Measurements from ENCODE around the gene CRB1.
"Not testable (repeated sequence)": the region's sequence is repeated elsewhere in the genome, so short reads cannot be mapped to it uniquely, and the experiment has no call there.

The CRB1 gene

GRCh38 chr1:197404774-197405173 lies 136.7 kb downstream of the CRB1 start:
- H3K27me3 ChIP-seq (ENCODE audit: insufficient read depth, low read length, poor library complexity); H3K27ac ChIP-seq (ENCODE audit: low read depth, low read length); H4K8ac ChIP-seq (ENCODE audit: low read depth, low read length); H2BK15ac ChIP-seq (replicated peaks; ENCODE audit: low read depth); H4K5ac ChIP-seq (ENCODE audit: low read length); H3K4ac ChIP-seq (ENCODE audit: low read depth, low read length); DNase-seq; H3K4me3 ChIP-seq (ENCODE audit: low read length); H2BK5ac ChIP-seq (ENCODE audit: low read length); H2BK120ac ChIP-seq (ENCODE audit: low read depth, low read length); H3K79me1 ChIP-seq (ENCODE audit: low read length); H3K18ac ChIP-seq (ENCODE audit: low read length); H3K23ac ChIP-seq (ENCODE audit: low read length); H3K4me1 ChIP-seq (ENCODE audit: control insufficient read depth, low read depth, low read length); H3K9ac ChIP-seq (ENCODE audit: low read length); H3K36me3 ChIP-seq (ENCODE audit: control insufficient read depth, insufficient read depth, low read length); H2AK5ac ChIP-seq (ENCODE audit: low read length); H3K79me2 ChIP-seq (ENCODE audit: control insufficient read depth, insufficient read depth, low read length); H3K4me2 ChIP-seq (ENCODE audit: low read length); H3K56ac ChIP-seq (ENCODE audit: low read length): not testable (repeated sequence)
- whole genome bisulfite sequencing (ENCODE audit: extremely low coverage, insufficient coverage, low lambda C conversion rate) = no CpG with 5 or more reads among the region's 8 CpGs

- not testable (repeated sequence) for H4K5ac ChIP-seq (ENCODE audit: low read length); DNase-seq; H3K27me3 ChIP-seq (ENCODE audit: insufficient read depth, low read length, poor library complexity); H2BK120ac ChIP-seq (ENCODE audit: low read depth, low read length); H2BK15ac ChIP-seq (replicated peaks; ENCODE audit: low read depth); H3K56ac ChIP-seq (ENCODE audit: low read length); H3K4me3 ChIP-seq (ENCODE audit: low read length); H3K79me2 ChIP-seq (ENCODE audit: control insufficient read depth, insufficient read depth, low read length); H3K27ac ChIP-seq (ENCODE audit: low read depth, low read length); H3K4ac ChIP-seq (ENCODE audit: low read depth, low read length); H4K8ac ChIP-seq (ENCODE audit: low read depth, low read length); H2BK5ac ChIP-seq (ENCODE audit: low read length); H3K79me1 ChIP-seq (ENCODE audit: low read length); H3K18ac ChIP-seq (ENCODE audit: low read length); H2AK5ac ChIP-seq (ENCODE audit: low read length); H3K36me3 ChIP-seq (ENCODE audit: control insufficient read depth, insufficient read depth, low read length); H3K4me1 ChIP-seq (ENCODE audit: control insufficient read depth, low read depth, low read length); H3K9ac ChIP-seq (ENCODE audit: low read length); H3K23ac ChIP-seq (ENCODE audit: low read length); H3K4me2 ChIP-seq (ENCODE audit: low read length)
- WGBS (ENCODE audit: extremely low coverage, insufficient coverage, low lambda C conversion rate) = no CpG with 5 or more reads among the region's 28 CpGs
Measured at GRCh38 chr1:197405614-197406013, 137.6 kb downstream of the CRB1 start.

GRCh38 chr1:197413564-197413963 lies 145.5 kb downstream of the CRB1 start:
- H3K27me3 ChIP-seq (ENCODE audit: insufficient read depth, low read length, poor library complexity) = no peaks in the 10 kb centered on the region
- H3K79me2 ChIP-seq (ENCODE audit: control insufficient read depth, insufficient read depth, low read length) = no peaks in the 10 kb centered on the region
- no peak overlapping the region for H3K9ac ChIP-seq (ENCODE audit: low read length)
- H3K4ac ChIP-seq (ENCODE audit: low read depth, low read length) = no peak overlapping the region
- H4K5ac ChIP-seq (ENCODE audit: low read length) = no peak overlapping the region
- no peaks in the 10 kb centered on the region for H3K36me3 ChIP-seq (ENCODE audit: control insufficient read depth, insufficient read depth, low read length)
- H2BK5ac ChIP-seq (ENCODE audit: low read length) = no peak overlapping the region
- no peaks in the 10 kb centered on the region for H3K4me1 ChIP-seq (ENCODE audit: control insufficient read depth, low read depth, low read length)
- H3K79me1 ChIP-seq (ENCODE audit: low read length) = no peaks in the 10 kb centered on the region
- H4K8ac ChIP-seq (ENCODE audit: low read depth, low read length) = no peak overlapping the region
- no peak overlapping the region for H3K18ac ChIP-seq (ENCODE audit: low read length)
- no peak overlapping the region for H3K56ac ChIP-seq (ENCODE audit: low read length)
- H2BK120ac ChIP-seq (ENCODE audit: low read depth, low read length) = no peak overlapping the region
- H2AK5ac ChIP-seq (ENCODE audit: low read length) = no peak overlapping the region
- no peak overlapping the region for H3K4me2 ChIP-seq (ENCODE audit: low read length)
- WGBS (ENCODE audit: extremely low coverage, insufficient coverage, low lambda C conversion rate) = no CpG with 5 or more reads among the region's 2 CpGs
- H2BK15ac ChIP-seq (replicated peaks; ENCODE audit: low read depth) = no peak overlapping the region
- no peak for DNase-seq
- H3K27ac ChIP-seq (ENCODE audit: low read depth, low read length) = no peak overlapping the region
- H3K4me3 ChIP-seq (ENCODE audit: low read length) = no peak overlapping the region
- H3K23ac ChIP-seq (ENCODE audit: low read length) = no peak overlapping the region

- H3K27me3 ChIP-seq (ENCODE audit: insufficient read depth, low read length, poor library complexity) = no peaks in the 10 kb centered on the region
- H3K23ac ChIP-seq (ENCODE audit: low read length) = no peak overlapping the region
- no peak overlapping the region for H4K8ac ChIP-seq (ENCODE audit: low read depth, low read length)
- no peak overlapping the region for H3K4me3 ChIP-seq (ENCODE audit: low read length)
- no peaks in the 10 kb centered on the region for H3K79me1 ChIP-seq (ENCODE audit: low read length)
- no peak overlapping the region for H3K4ac ChIP-seq (ENCODE audit: low read depth, low read length)
- H3K4me2 ChIP-seq (ENCODE audit: low read length) = no peak overlapping the region
- no peak overlapping the region for H3K27ac ChIP-seq (ENCODE audit: low read depth, low read length)
- no peak overlapping the region for H3K56ac ChIP-seq (ENCODE audit: low read length)
- no peaks in the 10 kb centered on the region for H3K36me3 ChIP-seq (ENCODE audit: control insufficient read depth, insufficient read depth, low read length)
- no peaks in the 10 kb centered on the region for H3K4me1 ChIP-seq (ENCODE audit: control insufficient read depth, low read depth, low read length)
- H3K18ac ChIP-seq (ENCODE audit: low read length) = no peak overlapping the region
- no peak for DNase-seq
- H3K79me2 ChIP-seq (ENCODE audit: control insufficient read depth, insufficient read depth, low read length) = no peaks in the 10 kb centered on the region
- no peak overlapping the region for H2AK5ac ChIP-seq (ENCODE audit: low read length)
- H2BK15ac ChIP-seq (replicated peaks; ENCODE audit: low read depth) = no peak overlapping the region
- H4K5ac ChIP-seq (ENCODE audit: low read length) = no peak overlapping the region
- H2BK120ac ChIP-seq (ENCODE audit: low read depth, low read length) = no peak overlapping the region
- no peak overlapping the region for H3K9ac ChIP-seq (ENCODE audit: low read length)
- no CpG with 5 or more reads among the region's 3 CpGs for WGBS (ENCODE audit: extremely low coverage, insufficient coverage, low lambda C conversion rate)
- H2BK5ac ChIP-seq (ENCODE audit: low read length) = no peak overlapping the region
Measured at GRCh38 chr1:197415221-197415620, 147.2 kb downstream of the CRB1 start.

GRCh38 chr1:197418693-197419092 lies 150.6 kb downstream of the CRB1 start:
- no peaks in the 10 kb centered on the region for H3K79me2 ChIP-seq (ENCODE audit: control insufficient read depth, insufficient read depth, low read length)
- H2BK5ac ChIP-seq (ENCODE audit: low read length) = no peak overlapping the region
- no peak for DNase-seq
- H4K5ac ChIP-seq (ENCODE audit: low read length) = no peak overlapping the region
- H3K18ac ChIP-seq (ENCODE audit: low read length) = no peak overlapping the region
- H3K4ac ChIP-seq (ENCODE audit: low read depth, low read length) = no peak overlapping the region
- H3K4me2 ChIP-seq (ENCODE audit: low read length) = no peak overlapping the region
- H3K56ac ChIP-seq (ENCODE audit: low read length) = no peak overlapping the region
- H3K27me3 ChIP-seq (ENCODE audit: insufficient read depth, low read length, poor library complexity) = no peaks in the 10 kb centered on the region
- H3K9ac ChIP-seq (ENCODE audit: low read length) = no peak overlapping the region
- H3K79me1 ChIP-seq (ENCODE audit: low read length) = no peaks in the 10 kb centered on the region
- H2BK120ac ChIP-seq (ENCODE audit: low read depth, low read length) = no peak overlapping the region
- H2BK15ac ChIP-seq (replicated peaks; ENCODE audit: low read depth) = no peak overlapping the region
- H3K27ac ChIP-seq (ENCODE audit: low read depth, low read length) = no peak overlapping the region
- no peak overlapping the region for H3K23ac ChIP-seq (ENCODE audit: low read length)
- no peak overlapping the region for H4K8ac ChIP-seq (ENCODE audit: low read depth, low read length)
- H2AK5ac ChIP-seq (ENCODE audit: low read length) = no peak overlapping the region
- WGBS (ENCODE audit: extremely low coverage, insufficient coverage, low lambda C conversion rate) = no CpG with 5 or more reads among the region's 1 CpG
- no peak overlapping the region for H3K4me3 ChIP-seq (ENCODE audit: low read length)
- no peaks in the 10 kb centered on the region for H3K36me3 ChIP-seq (ENCODE audit: control insufficient read depth, insufficient read depth, low read length)
- no peaks in the 10 kb centered on the region for H3K4me1 ChIP-seq (ENCODE audit: control insufficient read depth, low read depth, low read length)

- WGBS (ENCODE audit: extremely low coverage, insufficient coverage, low lambda C conversion rate) = 100% methylated on average over 1 of the region's 1 CpG
- no peak overlapping the region for H2BK5ac ChIP-seq (ENCODE audit: low read length)
- no peak overlapping the region for H3K9ac ChIP-seq (ENCODE audit: low read length)
- H3K56ac ChIP-seq (ENCODE audit: low read length) = no peak overlapping the region
- no peak overlapping the region for H3K4ac ChIP-seq (ENCODE audit: low read depth, low read length)
- no peak overlapping the region for H2BK120ac ChIP-seq (ENCODE audit: low read depth, low read length)
- no peak overlapping the region for H3K4me2 ChIP-seq (ENCODE audit: low read length)
- no peak for DNase-seq
- no peak overlapping the region for H4K5ac ChIP-seq (ENCODE audit: low read length)
- no peak overlapping the region for H3K4me3 ChIP-seq (ENCODE audit: low read length)
- H4K8ac ChIP-seq (ENCODE audit: low read depth, low read length) = no peak overlapping the region
- H3K4me1 ChIP-seq (ENCODE audit: control insufficient read depth, low read depth, low read length) = no peaks in the 10 kb centered on the region
- no peaks in the 10 kb centered on the region for H3K36me3 ChIP-seq (ENCODE audit: control insufficient read depth, insufficient read depth, low read length)
- no peak overlapping the region for H3K27ac ChIP-seq (ENCODE audit: low read depth, low read length)
- H3K79me1 ChIP-seq (ENCODE audit: low read length) = no peaks in the 10 kb centered on the region
- H3K79me2 ChIP-seq (ENCODE audit: control insufficient read depth, insufficient read depth, low read length) = no peaks in the 10 kb centered on the region
- H2AK5ac ChIP-seq (ENCODE audit: low read length) = no peak overlapping the region
- H3K23ac ChIP-seq (ENCODE audit: low read length) = no peak overlapping the region
- no peak overlapping the region for H2BK15ac ChIP-seq (replicated peaks; ENCODE audit: low read depth)
- no peak overlapping the region for H3K18ac ChIP-seq (ENCODE audit: low read length)
- no peaks in the 10 kb centered on the region for H3K27me3 ChIP-seq (ENCODE audit: insufficient read depth, low read length, poor library complexity)
Measured at GRCh38 chr1:197422993-197423392, 154.9 kb downstream of the CRB1 start.

Measured in mesendoderm (in vitro differentiated cells).